ENCODE measurements around the gene TRIM22.

DNA sequence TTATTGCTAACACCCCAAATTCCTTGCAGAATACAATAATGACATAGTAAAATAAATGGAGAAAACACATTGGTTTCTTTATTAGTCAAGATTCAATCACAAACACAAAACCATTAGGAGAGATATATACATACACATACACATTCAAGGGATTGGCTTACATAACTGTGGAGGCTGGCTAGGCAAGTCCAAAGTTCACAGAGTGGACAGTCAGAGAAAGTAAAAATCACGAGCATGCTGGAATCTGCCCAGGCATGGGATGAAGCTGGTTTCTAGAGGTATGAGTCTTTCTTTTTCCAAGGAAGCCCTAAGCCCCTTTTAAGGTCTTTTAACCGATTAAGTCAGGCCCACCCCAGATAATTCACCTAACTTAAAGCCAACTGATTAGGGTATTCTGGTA, 33.0 kb downstream of the TRIM22 start:
- TF ChIP-seq, protein P1, sequence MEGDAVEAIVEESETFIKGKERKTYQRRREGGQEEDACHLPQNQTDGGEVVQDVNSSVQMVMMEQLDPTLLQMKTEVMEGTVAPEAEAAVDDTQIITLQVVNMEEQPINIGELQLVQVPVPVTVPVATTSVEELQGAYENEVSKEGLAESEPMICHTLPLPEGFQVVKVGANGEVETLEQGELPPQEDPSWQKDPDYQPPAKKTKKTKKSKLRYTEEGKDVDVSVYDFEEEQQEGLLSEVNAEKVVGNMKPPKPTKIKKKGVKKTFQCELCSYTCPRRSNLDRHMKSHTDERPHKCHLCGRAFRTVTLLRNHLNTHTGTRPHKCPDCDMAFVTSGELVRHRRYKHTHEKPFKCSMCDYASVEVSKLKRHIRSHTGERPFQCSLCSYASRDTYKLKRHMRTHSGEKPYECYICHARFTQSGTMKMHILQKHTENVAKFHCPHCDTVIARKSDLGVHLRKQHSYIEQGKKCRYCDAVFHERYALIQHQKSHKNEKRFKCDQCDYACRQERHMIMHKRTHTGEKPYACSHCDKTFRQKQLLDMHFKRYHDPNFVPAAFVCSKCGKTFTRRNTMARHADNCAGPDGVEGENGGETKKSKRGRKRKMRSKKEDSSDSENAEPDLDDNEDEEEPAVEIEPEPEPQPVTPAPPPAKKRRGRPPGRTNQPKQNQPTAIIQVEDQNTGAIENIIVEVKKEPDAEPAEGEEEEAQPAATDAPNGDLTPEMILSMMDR (IDR thresholded peaks at IDR 0.05; ENCODE audit: low read length), result no peak
- TF ChIP-seq EZH2 (optimal IDR thresholded peaks at IDR 0.05; ENCODE audit: low read depth, low read length), result no peak
